T-helper 1 cell (primary cell): ENCODE measurements around the gene JPT1.
A peak's percentile ranks its signal among the peaks of the same experiment; 100 is the strongest.

ENCODE experiments used
- DNase-seq, 5 donors: peaks; one replicate each; pipeline ENCODE4 v3.0.0-alpha.2; 2012 to 2020

The JPT1 gene

GRCh38 chr17:75103601-75104554 is 50.4 kb downstream of the JPT1 start:
- DNase-seq = no peak

- no peak for DNase-seq
Observed at GRCh38 chr17:75102385-75102821, 51.9 kb downstream of the JPT1 start.

- DNase-seq = no peak
Observed at GRCh38 chr17:75099881-75100595, 54.3 kb downstream of the JPT1 start.

- DNase-seq = no peak
Observed at GRCh38 chr17:75098861-75099260, 55.5 kb downstream of the JPT1 start.

- DNase-seq = no peak
Observed at GRCh38 chr17:75097865-75098264, 56.4 kb downstream of the JPT1 start.

GRCh38 chr17:75096082-75096625 is 58.2 kb downstream of the JPT1 start:
- DNase-seq = no peak

GRCh38 chr17:75094871-75095399 is 59.4 kb downstream of the JPT1 start:
- no peak for DNase-seq

- no peak for DNase-seq
Observed at GRCh38 chr17:75093548-75094158, 60.7 kb downstream of the JPT1 start.

GRCh38 chr17:75091855-75092327 is 62.4 kb downstream of the JPT1 start:
- DNase-seq = no peak

GRCh38 chr17:75090871-75091854 is 63.1 kb downstream of the JPT1 start:
- no peak for DNase-seq

- DNase-seq = no peak
Observed at GRCh38 chr17:75088465-75089417, 65.6 kb downstream of the JPT1 start.

GRCh38 chr17:75087558-75088453 is 66.5 kb downstream of the JPT1 start, which contains the start of gene SLC16A5:
TSS of gene SLC16A5 (plus strand) at chr17:75087954. CDS start at chr17:75093637, 5,683 bp downstream.
- DNase-seq = peak in 3 of 5 donors; percentile 25 to 51 (median 34)

- no peak for DNase-seq
Observed at GRCh38 chr17:75087182-75087557, 67.1 kb downstream of the JPT1 start.

GRCh38 chr17:75086496-75087181 is 67.7 kb downstream of the JPT1 start:
- no peak for DNase-seq
